Activated CD4-positive, CD25-positive, alpha-beta regulatory T cell treated with anti-CD3 and anti-CD28 coated beads, Interleukin-2, amount 50 U/mL, for 16 hours (primary cell): ENCODE measurements around the gene RHBDD2.
"Not testable (repeated sequence)": the region's sequence is repeated elsewhere in the genome, so short reads cannot be mapped to it uniquely, and the experiment has no call there.

Source experiments
- DNase-seq: peaks from one replicate; pipeline ENCODE4 v3.0.0-alpha.2; 2020; ENCODE audit warnings: low read depth, low spot score

The RHBDD2 gene

GRCh38 chr7:75889223-75889825 is 10.5 kb downstream of the RHBDD2 start:
- DNase-seq, result no peak

- no peak for DNase-seq
These were observed 11.0 kb downstream of the RHBDD2 start for GRCh38 chr7:75889826-75890225.

GRCh38 chr7:75891237-75891636 is 12.4 kb downstream of the RHBDD2 start:
- DNase-seq, result not testable (repeated sequence)

GRCh38 chr7:75891815-75892411 is 13.1 kb downstream of the RHBDD2 start:
- DNase-seq, result no peak

- no peak for DNase-seq
These were observed 13.9 kb downstream of the RHBDD2 start for GRCh38 chr7:75892634-75893272.

- DNase-seq, result no peak
These were observed 18.0 kb downstream of the RHBDD2 start for GRCh38 chr7:75896803-75897327.

- no peak for DNase-seq
These were observed 21.9 kb downstream of the RHBDD2 start for GRCh38 chr7:75900617-75901315.

- no peak for DNase-seq
These were observed 27.2 kb downstream of the RHBDD2 start for GRCh38 chr7:75905785-75906604.

- no peak for DNase-seq
These were observed 28.3 kb downstream of the RHBDD2 start for GRCh38 chr7:75906991-75907667.

GRCh38 chr7:75907668-75908039 is 28.8 kb downstream of the RHBDD2 start:
- not testable (repeated sequence) for DNase-seq

GRCh38 chr7:75909521-75910132 is 30.8 kb downstream of the RHBDD2 start:
- DNase-seq, result no peak

- DNase-seq, result not testable (repeated sequence)
These were observed 32.4 kb downstream of the RHBDD2 start for GRCh38 chr7:75911186-75911585.

- no peak for DNase-seq
These were observed 34.6 kb downstream of the RHBDD2 start for GRCh38 chr7:75913437-75913836.

- no peak for DNase-seq
These were observed 35.4 kb downstream of the RHBDD2 start for GRCh38 chr7:75914169-75914654.

- peak; percentile 94 for DNase-seq
These were observed 36.0 kb downstream of the RHBDD2 start, which contains the start of gene POR for GRCh38 chr7:75914655-75915415. TSS of gene POR (plus strand) at chr7:75915155. CDS start at chr7:75954002, 38,847 bp downstream.

- DNase-seq, result no peak
These were observed 36.8 kb downstream of the RHBDD2 start for GRCh38 chr7:75915416-75916156.

- no peak for DNase-seq
These were observed 37.4 kb downstream of the RHBDD2 start for GRCh38 chr7:75916259-75916658.
